Embryonic facial prominence (tissue), 1 donor: ENCODE measurements around the gene PKMYT1.
"Not testable (repeated sequence)": the region's sequence is repeated elsewhere in the genome, so short reads cannot be mapped to it uniquely, and the experiment has no call there.

Source experiments
- DNase-seq: peaks from one replicate; pipeline ENCODE4 v3.0.0-alpha.2; 2016; ENCODE audit errors: extremely low spot score

Gene PKMYT1

DNA sequence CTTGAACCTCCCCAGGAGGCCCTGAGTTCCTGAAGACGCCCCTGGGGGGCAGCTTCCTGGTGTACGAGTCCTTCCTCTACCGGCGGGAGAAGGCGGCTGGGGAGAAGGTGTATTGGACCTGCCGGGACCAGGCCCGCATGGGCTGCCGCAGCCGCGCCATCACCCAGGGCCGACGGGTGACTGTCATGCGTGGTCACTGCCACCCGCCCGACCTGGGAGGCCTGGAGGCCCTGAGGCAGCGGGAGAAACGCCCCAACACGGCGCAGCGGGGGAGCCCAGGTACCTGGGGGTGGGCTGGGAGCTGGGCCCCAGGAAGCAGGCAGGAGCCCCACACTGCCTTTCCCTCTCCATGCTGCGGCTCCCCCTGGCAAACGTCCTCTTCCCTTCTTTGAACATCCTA, 46.5 kb downstream of the PKMYT1 start:
- no peak for DNase-seq

DNA sequence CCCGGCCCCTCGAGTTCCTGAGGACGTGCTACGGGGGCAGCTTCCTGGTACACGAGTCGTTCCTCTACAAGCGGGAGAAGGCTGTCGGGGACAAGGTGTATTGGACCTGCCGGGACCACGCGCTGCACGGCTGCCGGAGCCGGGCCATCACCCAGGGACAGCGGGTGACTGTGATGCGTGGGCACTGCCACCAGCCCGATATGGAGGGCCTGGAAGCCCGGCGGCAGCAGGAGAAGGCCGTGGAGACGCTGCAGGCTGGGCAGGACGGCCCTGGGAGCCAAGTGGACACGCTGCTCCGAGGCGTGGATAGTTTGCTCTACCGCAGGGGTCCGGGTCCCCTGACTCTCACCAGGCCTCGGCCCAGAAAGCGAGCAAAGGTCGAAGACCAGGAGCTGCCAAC, 47.1 kb downstream of the PKMYT1 start:
- DNase-seq, result no peak

DNA sequence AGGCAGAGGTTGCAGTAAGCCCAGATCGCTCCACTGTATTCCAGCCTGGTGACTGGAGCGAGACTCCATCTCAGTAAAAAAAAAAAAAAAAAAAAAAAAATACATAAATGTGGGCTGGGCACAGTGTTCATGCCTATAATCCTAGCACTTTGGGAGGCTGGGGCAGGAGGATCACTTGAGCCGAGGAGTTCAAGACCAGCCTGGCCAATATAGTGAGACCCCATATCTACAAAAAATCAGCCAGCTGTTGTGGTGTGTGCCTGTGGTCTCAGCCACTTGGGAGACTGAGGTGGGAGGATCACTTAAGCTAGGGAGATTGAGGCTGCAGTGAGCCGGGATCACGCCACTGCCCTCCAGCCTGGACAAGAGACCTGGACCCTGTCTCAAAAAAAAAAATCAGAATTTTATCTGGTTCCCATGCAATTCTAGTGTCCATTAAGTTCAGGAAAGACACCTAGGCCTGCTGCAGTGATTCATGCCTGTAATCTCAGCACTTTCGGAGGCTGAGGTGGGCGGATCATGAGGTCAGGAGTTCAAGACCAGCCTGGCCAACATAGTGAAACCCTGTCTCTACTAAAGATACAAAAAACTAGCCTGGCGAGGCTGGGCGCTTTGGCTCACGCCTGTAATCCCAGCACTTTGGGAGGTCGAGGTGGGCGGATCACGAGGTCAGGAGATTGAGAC, 48.9 kb downstream of the PKMYT1 start:
- DNase-seq, result not testable (repeated sequence)

DNA sequence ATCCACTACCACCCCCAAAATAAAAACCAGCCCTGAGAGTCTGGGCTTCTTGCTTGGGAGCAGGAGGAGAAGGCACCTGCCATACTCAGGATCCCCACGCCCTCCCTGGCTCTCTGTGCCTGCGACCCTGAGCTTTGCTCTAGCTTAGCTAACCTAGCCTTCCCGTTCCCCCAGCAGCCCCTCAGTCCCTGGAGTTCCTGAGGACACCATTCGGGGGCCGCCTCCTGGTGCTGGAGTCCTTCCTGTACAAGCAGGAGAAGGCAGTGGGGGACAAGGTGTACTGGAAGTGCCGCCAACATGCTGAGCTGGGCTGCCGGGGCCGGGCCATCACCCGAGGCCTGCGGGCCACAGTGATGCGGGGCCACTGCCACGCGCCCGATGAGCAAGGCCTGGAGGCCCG, 50.0 kb downstream of the PKMYT1 start:
- DNase-seq, result no peak

DNA sequence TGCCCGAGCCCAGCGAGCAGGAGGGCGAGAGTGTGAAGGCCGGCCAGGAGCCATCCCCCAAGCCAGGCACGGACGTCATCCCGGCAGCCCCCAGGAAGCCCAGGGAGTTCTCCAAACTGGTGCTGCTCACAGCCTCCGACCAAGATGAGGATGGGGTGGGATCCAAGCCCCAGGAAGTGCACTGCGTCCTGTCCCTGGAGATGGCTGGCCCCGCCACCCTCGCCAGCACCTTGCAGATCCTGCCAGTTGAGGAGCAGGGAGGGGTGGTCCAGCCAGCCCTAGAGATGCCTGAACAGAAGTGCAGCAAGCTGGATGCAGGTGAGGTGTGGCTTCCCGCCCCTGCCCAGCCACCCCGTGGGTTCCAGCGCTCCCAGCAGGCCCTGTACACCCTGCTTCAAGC, 50.6 kb downstream of the PKMYT1 start:
- no peak for DNase-seq

DNA sequence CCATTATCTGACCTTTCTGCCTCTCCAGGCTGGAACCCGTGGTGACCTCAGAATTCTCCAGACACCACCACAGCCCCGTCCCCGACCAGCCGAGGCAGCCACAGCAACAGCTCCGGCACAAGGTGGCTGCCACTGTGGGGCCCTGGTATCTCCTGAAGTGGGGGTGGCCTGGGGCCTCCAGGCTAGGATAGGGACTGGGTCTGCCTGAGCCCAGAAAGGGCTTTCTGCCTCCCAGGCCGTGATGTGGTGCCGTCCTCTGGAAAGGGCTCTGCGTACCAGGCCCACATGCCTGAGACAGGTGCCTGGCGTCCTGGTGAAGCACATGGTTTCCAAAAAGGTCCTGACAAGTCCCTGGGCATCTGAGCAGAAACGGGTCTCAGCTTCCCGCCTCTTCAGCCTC, 51.5 kb downstream of the PKMYT1 start:
- DNase-seq, result no peak

DNA sequence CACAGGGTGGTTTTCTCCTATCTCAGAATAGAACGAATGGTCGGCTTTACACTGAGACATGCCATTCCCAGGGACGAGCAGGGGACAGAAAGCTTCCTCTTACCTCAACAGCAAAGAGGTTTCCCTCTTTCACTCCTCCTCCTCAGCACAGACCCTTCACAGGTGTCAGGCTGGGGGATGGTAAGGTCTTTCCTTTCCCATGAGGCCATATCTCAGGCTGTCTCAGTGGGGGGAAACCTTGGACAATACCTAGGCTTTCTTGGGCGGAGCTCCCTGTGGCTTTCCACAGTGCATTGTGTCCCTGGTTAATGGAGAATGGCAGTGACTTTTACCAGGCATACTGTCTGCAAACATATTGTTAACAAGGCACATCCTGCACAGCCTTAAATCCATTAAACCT, 52.1 kb downstream of the PKMYT1 start:
- DNase-seq, result not testable (repeated sequence)

DNA sequence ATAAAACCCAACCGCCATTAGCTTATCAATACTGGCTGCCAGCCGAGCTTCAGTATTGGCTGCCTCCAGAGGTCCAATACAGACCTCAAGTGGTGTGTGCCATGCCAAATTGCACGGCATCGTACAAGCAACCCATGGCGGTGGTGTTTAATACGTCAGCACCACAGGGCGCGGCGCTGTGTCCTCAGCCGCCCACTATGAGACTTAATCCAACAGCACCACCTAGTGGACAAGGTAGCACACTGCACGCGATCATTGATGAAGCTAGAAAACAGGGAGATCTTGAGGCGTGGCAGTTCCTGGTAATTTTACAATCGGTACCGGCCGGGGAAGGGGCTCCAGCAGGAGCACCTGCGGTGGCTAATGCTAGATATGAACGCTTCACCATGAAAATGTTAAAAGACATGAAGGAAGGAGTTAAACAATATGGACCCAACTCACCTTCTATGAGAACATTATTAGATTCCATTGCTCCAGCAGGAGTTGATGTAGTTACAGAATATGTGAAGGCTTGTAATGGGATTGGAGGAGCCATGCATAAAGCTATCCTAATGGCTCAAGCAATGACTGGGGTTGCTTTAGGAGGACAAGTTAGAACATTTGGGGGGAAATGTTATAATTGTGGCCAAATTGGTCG, 53.1 kb downstream of the PKMYT1 start:
- DNase-seq, result peak; percentile 61

DNA sequence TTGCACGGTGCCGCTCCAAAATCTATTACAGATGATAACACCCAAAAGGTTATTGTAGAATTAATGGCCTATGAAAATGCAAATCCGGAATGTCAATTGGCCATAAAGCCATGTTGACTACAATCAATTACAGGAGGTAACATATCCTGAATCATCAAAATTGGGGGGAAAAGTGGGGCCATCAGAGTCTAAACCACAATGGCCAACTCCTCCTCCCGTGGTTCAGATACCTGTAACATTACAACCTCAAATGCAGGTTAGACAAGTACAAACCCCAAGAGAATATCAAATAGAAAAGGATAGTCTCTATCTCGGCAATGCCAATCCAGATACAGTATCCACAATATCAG, 53.6 kb downstream of the PKMYT1 start:
- no peak for DNase-seq

DNA sequence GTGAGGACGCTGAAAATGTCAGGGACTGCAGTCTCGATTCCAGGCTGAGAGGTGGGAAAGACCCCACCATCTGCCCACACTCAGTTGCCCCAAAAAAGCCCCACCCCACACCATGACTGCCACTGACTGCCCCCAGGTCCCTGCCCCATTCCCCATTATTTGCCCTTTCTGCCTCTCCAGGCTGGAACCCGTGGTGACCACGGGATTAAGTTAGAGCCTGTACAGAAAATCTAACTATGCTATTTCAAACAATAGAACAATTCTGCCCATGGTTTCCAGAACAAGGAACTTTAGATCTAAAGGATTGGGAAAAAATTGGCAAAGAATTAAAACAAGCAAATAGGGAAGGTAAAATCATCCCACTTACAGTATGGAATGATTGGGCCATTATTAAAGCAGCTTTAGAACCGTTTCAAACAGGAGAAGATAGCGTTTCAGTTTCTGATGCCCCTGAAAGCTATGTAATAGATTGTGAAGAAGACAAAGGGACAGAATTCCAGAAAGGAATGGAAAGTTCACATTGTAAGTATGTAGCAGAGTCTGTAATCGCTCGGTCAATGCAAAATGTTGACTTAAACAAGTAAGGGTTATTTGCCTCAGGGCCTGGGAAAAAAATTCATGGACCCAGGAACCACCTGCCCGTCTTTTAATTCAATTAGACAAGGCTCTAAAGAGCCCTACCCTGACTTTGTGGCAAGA, 54.1 kb downstream of the PKMYT1 start:
- no peak for DNase-seq

DNA sequence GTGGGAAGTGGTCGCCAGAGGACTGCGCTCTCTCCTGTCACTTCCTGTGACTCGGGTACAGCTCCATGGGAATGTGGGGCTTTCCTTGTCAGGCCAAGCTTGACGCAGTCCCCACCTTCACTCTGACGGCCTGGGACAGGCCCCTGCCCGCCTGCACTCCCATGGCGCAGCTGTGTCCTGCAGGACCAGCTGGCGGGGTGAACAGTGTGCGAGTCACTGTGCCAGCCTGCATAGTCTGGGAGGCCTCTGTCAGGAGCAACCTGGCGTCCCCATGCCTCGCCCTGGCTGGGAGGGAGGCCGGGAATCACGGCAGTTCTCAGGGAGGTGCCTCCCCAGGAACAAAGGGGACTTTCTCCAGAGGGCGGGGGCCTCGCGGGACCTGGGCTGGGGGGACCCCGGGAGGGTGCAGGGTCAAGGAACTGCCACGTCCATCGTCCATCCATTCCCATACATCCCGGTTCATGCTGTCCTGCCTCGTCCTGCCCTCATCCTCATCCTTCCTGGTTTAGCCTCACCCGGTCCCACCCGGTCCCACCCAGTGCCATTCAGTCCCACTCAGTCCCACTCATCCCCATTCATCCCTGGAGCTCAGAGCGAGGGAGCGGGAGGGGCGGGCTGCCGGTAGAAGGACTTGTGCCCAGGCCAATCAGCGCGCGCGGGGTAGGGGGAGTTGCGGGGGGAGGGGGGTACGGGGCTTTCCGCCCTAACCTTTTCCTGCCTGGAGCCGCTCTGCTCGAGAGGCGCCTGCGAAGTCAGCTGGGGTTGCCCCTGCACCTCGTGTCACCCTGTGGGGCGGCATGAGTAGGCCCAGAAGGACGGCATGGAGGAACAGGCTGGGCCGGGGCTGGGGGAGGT, 55.1 kb downstream of the PKMYT1 start:
- no peak for DNase-seq

DNA sequence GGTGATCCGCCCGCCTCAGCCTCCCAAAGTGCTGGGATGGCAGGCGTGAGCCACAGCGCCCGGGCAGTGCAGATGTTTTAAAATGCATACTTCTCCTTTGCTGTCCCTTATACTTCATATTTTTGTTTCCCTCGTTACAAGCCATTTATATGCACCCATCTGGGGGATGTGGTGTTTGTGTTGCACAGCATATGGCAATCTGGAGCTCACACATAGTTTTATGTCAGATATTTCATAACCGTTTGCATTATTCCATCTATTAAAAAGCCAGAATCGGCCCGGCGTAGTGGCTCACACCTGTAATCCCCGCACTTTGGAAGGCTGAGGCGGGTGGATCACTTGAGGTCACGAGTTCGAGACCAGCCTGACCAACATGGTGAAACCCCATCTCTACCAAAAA, 56.8 kb downstream of the PKMYT1 start:
- no peak for DNase-seq
